ENCODE measurements around the gene C11orf97.
"Not testable (repeated sequence)": the region's sequence is repeated elsewhere in the genome, so short reads cannot be mapped to it uniquely, and the experiment has no call there.

Gene C11orf97

GRCh38 chr11:94558468-94558867, 46.2 kb downstream of the C11orf97 start:
- no peak for DNase-seq

DNA sequence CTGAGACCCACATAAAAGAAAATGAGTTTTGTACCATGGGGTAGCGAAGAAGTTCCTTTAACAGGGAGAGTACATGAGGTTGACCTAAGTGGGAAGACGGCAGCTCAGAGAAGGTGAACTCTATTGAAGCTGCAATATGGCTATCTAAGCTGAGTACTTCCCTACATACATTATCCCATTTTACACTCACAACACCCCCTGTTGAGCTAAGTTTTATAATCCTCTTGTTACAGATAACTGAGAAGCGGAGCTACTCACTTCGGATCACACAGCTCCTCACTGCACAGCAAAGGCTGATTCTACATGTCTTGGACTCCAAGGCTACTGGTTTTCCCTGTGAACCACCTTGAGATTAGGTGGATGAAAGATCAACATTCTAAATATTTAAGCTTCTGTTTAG, 46.7 kb downstream of the C11orf97 start:
- DNase-seq = no peak

DNA sequence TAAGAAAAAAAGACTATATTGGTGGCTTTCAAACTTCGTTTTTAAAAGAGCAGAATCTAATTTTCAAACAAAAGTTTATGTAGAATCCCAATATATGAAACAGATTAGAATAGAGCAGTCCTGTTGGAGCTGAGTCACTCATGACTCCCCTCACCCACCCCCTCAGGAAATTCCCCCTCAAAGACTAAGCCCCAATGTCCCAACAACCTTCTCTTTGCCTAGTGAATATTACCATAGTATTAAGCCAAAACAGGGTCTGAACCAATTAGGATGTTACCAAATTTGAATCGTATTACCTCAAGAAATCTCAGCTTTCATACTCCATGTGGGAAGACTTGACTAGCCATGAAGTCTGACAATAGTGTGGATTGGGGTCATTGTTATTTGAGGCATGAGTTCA, 47.1 kb downstream of the C11orf97 start:
- DNase-seq = no peak

- no peak for DNase-seq
These were observed 48.6 kb downstream of the C11orf97 start for GRCh38 chr11:94560834-94561233.

- DNase-seq = no peak
These were observed 51.1 kb downstream of the C11orf97 start for GRCh38 chr11:94563176-94563847.

DNA sequence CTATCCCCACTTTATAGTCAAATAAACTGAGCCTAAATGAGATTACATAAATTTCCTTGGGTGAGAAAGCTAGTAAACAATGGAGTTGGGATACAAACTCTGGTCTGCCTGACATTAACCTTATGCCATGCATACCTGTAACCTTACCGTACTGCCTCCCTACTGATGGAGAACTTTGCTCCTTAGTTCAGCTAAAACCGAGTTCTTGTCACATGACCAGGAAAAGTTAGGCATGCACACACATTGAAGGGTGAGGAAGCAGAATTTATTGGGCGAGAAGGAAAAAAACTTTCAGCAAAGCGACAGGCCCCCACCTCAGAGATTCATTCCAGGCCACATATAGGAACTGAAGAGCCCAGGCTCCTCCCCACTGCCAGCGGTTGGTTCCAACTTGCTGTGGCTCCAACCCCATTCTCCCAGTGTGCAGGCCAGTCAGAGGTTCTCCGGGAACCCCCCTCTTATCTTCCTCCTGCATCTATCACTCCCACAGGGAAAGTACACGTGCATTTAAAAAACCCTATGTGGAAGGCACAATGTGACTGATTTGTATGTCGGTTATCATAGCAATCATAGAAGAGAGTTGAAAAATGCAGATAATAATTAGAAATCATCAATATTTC, 51.7 kb downstream of the C11orf97 start:
- DNase-seq = no peak

DNA sequence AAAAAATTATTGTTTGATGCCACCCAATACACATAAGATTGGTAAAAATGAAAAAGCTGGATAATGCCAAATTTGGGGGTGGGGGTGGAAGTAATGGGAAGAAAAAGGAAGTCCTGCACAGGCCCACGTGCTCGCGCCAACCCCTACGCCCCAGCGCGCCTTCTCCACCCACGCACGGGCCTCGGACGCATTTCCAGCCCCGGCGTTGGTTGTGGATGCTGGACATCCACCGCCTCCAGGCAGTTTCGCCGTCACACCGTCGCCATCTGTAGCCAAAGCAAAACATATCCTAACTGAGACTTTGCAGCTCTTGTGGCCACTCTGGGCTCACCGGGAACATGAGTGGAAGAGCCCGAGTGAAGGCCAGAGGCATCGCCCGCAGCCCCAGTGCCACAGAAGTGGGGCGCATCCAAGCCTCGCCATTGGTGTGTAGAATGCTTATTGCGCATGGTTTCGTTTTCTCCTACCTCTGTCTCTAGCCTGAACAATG, 55.0 kb downstream of the C11orf97 start, which contains the start of gene PIWIL4:
PIWIL4 (plus strand) TSS at position 188 of the 490 bp plus-strand sequence; CDS start at position 339, 151 bp downstream.
- DNase-seq = no peak

- no peak for DNase-seq
These were observed 55.9 kb downstream of the C11orf97 start for GRCh38 chr11:94568200-94568599.

DNA sequence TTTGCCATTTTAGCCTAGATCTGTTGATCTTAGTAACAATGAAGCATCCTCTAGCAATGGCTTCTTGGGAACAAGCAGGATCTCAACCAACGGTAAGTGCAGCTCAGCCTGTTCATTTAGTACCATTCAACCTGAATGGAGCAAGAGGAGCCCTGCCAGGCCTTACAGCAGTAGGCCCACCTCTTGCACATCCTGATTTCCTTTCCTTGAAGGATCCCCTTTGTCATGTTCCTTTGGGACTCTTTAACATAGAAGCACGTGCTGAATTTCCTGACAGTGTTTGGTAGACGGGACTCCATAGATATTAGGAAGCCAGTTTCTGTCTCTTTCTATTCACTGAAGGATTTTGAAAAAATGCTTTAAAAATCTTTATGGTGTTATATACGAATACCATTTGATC, 56.5 kb downstream of the C11orf97 start:
- no peak for DNase-seq

- DNase-seq = not testable (repeated sequence)
These were observed 60.7 kb downstream of the C11orf97 start for GRCh38 chr11:94572975-94573374.

DNA sequence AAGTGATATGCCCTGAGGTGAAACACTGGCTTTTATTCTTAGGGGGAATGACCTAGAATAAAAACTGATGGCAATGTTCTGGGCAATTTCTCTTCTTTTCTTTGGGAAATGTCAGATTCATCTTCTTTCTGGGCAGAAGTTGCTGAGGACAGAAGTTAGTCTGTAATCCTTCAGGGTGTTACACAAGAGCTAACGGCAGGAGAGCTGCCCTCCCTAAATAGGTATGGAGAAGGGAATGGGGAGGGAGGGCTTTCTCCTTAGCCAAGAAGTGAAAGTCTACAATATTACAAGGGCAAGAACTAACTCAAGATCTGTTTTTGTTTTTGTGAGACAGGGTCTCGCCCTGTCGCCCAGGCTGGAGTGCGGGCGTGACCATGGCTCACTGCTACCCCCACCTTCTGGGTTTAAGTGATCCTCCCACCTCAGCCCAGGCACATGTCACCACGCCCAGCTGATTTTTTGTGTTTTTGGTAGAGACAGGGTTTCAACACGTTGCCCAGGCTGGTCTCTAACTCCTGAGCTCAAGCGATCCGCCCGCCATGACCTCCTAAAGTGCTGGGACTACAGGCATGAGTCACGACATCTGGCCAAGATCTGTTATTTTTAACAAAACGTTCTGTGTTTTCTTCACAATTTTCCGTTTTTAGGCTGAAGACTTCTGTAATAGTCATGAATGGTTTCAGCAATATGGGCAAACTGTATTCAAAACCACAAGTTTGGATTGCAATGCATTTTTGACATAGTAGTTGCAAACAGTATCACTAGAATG, 62.1 kb downstream of the C11orf97 start:
- DNase-seq = no peak

DNA sequence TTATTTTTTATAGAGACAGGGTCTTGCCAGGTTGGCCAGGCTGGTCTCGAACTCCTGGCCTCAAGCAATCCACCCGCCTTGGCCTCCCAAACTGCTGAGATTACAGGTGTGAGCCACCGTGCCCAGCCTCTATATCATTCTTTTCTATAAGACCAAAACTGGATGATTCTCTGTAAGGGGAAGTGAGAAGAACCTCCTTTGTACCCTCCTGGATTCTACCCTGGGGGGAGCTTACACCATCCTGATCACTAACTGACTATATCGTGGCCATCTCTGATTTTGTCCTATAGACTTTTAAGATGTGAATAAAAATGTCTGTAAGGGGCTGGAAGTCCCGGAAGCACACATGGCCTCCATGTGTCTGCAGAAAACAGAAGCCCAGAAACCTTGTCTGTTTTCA, 64.0 kb downstream of the C11orf97 start:
- no peak for DNase-seq

GRCh38 chr11:94577841-94578240, 65.6 kb downstream of the C11orf97 start:
- DNase-seq = no peak
